ENCODE data around the gene LHPP. TPM values are rescaled to one million over a fixed set of nuclear protein-coding genes. Genes with fewer than 3 reads are reported as not detected.

The LHPP gene
- total RNA-seq, 1 experiment from 2014 or later, result 6.6 TPM

DNA sequence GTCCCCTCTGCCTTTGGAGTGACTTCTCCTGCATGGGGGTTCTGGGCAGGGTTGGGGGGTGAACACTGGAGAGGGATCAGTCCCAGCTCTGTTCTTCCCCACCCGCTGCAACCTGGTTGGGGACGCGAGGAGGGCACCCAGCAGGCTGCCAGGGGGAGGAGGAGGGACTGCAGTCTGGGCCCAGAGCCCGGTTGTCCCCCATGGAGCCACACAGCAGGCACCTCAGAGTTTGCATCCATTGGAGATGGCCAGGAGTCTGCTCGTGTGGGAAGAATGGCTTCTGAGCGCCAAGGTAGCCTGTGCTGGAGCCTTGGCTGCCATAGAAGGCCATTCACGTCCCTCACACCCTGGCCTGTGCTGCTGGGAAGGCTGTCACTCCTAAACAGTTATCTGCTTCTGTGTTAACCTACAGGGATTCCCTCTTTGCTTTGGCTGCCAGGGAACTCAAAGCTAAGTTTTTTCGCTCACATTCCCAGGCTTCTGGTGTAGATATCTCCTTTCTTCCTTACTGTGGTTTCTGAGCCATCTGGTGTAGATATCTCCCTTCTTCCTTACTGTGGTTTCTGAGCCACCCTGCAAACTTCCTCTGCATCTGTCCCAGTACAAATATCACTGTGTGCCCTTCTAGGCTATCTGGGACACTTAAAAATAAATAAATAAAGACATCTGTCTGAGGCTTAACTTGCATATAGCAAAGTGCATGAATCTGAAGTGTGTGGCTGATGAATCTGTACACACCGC is 133.7 kb downstream of the LHPP start:
- Histone ChIP-seq H4K20me1 (ENCODE audit: low read length) (no peaks in the 10 kb centered on the region), H3K27ac (ENCODE audit: low read length) (no peak overlapping the region), H3F3A (ENCODE audit: low read length, unreplicated experiment) (no peaks in the 10 kb centered on the region), H3K4me2 (ENCODE audit: low read length) (no peak overlapping the region), H3K9me2 (replicated peaks; ENCODE audit: low read length) (no peaks in the 10 kb centered on the region), H3K9me3 (ENCODE audit: low read length) (no peaks in the 10 kb centered on the region), H3K36me3 (ENCODE audit: low read depth, low read length) (no peaks in the 10 kb centered on the region), H3K79me2 (ENCODE audit: low read length) (no peaks in the 10 kb centered on the region), H2AFZ (ENCODE audit: low read length) (no peak overlapping the region), H3K27me3 (ENCODE audit: low read length) (no peaks in the 10 kb centered on the region), H3K4me1 (ENCODE audit: insufficient read depth, low read length) (no peaks in the 10 kb centered on the region), H3K4me3 (ENCODE audit: low read length) (no peak overlapping the region), H3K9ac (ENCODE audit: low read length) (no peak overlapping the region)
- TF ChIP-seq EZH2phosphoT487 (IDR thresholded peaks at IDR 0.05; ENCODE audit: borderline replicate concordance, low read length), result no peak
- TF ChIP-seq, protein P1, sequence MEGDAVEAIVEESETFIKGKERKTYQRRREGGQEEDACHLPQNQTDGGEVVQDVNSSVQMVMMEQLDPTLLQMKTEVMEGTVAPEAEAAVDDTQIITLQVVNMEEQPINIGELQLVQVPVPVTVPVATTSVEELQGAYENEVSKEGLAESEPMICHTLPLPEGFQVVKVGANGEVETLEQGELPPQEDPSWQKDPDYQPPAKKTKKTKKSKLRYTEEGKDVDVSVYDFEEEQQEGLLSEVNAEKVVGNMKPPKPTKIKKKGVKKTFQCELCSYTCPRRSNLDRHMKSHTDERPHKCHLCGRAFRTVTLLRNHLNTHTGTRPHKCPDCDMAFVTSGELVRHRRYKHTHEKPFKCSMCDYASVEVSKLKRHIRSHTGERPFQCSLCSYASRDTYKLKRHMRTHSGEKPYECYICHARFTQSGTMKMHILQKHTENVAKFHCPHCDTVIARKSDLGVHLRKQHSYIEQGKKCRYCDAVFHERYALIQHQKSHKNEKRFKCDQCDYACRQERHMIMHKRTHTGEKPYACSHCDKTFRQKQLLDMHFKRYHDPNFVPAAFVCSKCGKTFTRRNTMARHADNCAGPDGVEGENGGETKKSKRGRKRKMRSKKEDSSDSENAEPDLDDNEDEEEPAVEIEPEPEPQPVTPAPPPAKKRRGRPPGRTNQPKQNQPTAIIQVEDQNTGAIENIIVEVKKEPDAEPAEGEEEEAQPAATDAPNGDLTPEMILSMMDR (conservative IDR thresholded peaks at IDR 0.05; ENCODE audit: low read depth, low read length), result no peak
- no peak for TF ChIP-seq EZH2 (IDR thresholded peaks at IDR 0.05; ENCODE audit: low read length, unreplicated experiment)
- ATAC-seq, result no peak
- intact Hi-C loops (cut with micrococcal nuclease), result no loop called here
- DNase-seq, result no peak
- ChIA-PET POLR2A (ENCODE audit: unreplicated experiment) (no interaction called here), CTCF (no interaction called here)
- no TSS peak for BruUV-seq (replicated peaks)

DNA sequence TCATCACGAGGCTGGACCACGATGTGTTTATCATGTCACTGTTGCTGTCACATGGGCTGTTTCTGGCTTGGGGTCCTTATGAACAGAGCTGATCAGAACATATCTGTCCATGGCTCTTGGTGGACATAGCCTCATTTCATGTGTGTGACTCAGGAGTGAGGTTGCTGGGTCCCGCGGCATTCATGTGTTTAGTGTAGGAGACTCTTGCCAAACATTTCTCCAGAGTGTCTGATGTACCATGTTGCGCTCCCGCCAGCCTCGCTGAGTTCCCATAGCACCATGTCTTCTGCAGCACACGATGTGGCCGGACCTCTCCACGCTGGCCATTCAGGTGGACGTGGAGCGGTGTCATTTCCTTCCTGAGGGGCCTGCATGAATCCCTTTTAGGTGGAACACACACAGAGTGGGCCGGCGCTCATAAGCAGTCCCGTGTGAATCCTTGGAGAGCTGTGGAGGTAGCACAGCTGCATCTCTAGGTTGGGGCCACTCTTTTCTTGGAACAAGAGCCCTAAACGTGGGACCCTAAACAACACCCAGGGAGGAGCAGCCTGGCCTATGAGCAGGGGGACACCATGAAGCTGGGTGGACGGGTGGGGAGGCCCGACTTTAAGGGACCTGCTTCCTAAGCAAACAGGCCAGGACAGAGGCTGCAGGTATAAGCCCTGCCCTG is 134.6 kb downstream of the LHPP start:
- no peak overlapping the region for H3K4me2 ChIP-seq (ENCODE audit: low read length)
- CTCF ChIA-PET, result no interaction called here
- no peaks in the 10 kb centered on the region for H4K20me1 ChIP-seq (ENCODE audit: low read length)
- no peaks in the 10 kb centered on the region for H3F3A ChIP-seq (ENCODE audit: low read length, unreplicated experiment)
- H3K79me2 ChIP-seq (ENCODE audit: low read length), result no peaks in the 10 kb centered on the region
- no peak for TF ChIP-seq EZH2 (IDR thresholded peaks at IDR 0.05; ENCODE audit: low read length, unreplicated experiment)
- no peak for TF ChIP-seq EZH2phosphoT487 (IDR thresholded peaks at IDR 0.05; ENCODE audit: borderline replicate concordance, low read length)
- TF ChIP-seq, protein P1 (conservative IDR thresholded peaks at IDR 0.05; ENCODE audit: low read depth, low read length), result no peak
- intact Hi-C loops (cut with micrococcal nuclease), result no loop called here
- no peaks in the 10 kb centered on the region for H3K36me3 ChIP-seq (ENCODE audit: low read depth, low read length)
- no peak overlapping the region for H3K9ac ChIP-seq (ENCODE audit: low read length)
- no peak overlapping the region for H3K4me3 ChIP-seq (ENCODE audit: low read length)
- POLR2A ChIA-PET (ENCODE audit: unreplicated experiment), result no interaction called here
- no peaks in the 10 kb centered on the region for H3K9me3 ChIP-seq (ENCODE audit: low read length)
- H3K4me1 ChIP-seq (ENCODE audit: insufficient read depth, low read length), result no peaks in the 10 kb centered on the region
- no peak overlapping the region for H2AFZ ChIP-seq (ENCODE audit: low read length)
- BruUV-seq (replicated peaks), result no TSS peak
- no peak for DNase-seq
- no peaks in the 10 kb centered on the region for H3K9me2 ChIP-seq (replicated peaks; ENCODE audit: low read length)
- ATAC-seq, result no peak
- H3K27me3 ChIP-seq (ENCODE audit: low read length), result no peaks in the 10 kb centered on the region
- H3K27ac ChIP-seq (ENCODE audit: low read length), result no peak overlapping the region
